Smooth muscle cell (in vitro differentiated cells): ENCODE results near the gene PRKCH. TPM values are rescaled to one million over a fixed set of nuclear protein-coding genes. Genes with fewer than 3 reads are reported as not detected.

Experiments
- DNase-seq: peaks from one replicate; lab custom pipeline; 2025; ENCODE audit not compliant: unreplicated experiment; lab: John Stamatoyannopoulos, UW
- H2AFZ ChIP-seq: fragments of 200-600 bp; sonication (generic); 2 replicates; pipeline ENCODE4 v1.6.0; 2016; ENCODE audit warnings: antibody characterized with exemption, low read depth, mild to moderate bottlenecking
- H3F3A ChIP-seq: fragments of 200-600 bp; sonication (generic); 2 replicates; pipeline ENCODE4 v1.6.0; 2017; ENCODE audit warnings: antibody characterized with exemption, low read depth
- H3K27ac ChIP-seq: fragments of 200-600 bp; sonication (generic); 2 replicates; pipeline ENCODE4 v1.5.1; 2016; ENCODE audit warnings: low read depth, mild to moderate bottlenecking
- H3K27me3 ChIP-seq: fragments of 200-600 bp; sonication (generic); 2 replicates; pipeline ENCODE4 v1.6.1; 2016; ENCODE audit warnings: low read depth, mild to moderate bottlenecking
- H3K36me3 ChIP-seq: fragments of 200-600 bp; sonication (generic); 2 replicates; pipeline ENCODE4 v1.5.1; 2016; ENCODE audit warnings: low read depth
- H3K4me1 ChIP-seq: fragments of 200-600 bp; sonication (generic); 2 replicates; pipeline ENCODE4 v1.5.1; 2016; ENCODE audit warnings: low read depth
- H3K4me2 ChIP-seq: fragments of 200-600 bp; sonication (generic); 2 replicates; pipeline ENCODE4 v1.6.0; 2016; ENCODE audit warnings: mild to moderate bottlenecking
- H3K4me3 ChIP-seq: fragments of 200-600 bp; sonication (generic); 2 replicates; pipeline ENCODE4 v1.5.1; 2016; ENCODE audit warnings: mild to moderate bottlenecking
- H3K79me2 ChIP-seq: fragments of 200-600 bp; sonication (generic); 2 replicates; pipeline ENCODE4 v1.6.0; 2016; ENCODE audit warnings: low read depth, mild to moderate bottlenecking
- H3K9ac ChIP-seq: fragments of 200-600 bp; sonication (generic); 2 replicates; pipeline ENCODE4 v1.6.0; 2016; ENCODE audit warnings: low read depth
- H3K9me3 ChIP-seq: fragments of 200-600 bp; sonication (generic); replicated peaks from 2 replicates; pipeline ENCODE4 v1.5.1; 2016; ENCODE audit warnings: low read depth
- H4K20me1 ChIP-seq: fragments of 200-600 bp; sonication (generic); 2 replicates; pipeline ENCODE4 v1.6.0; 2016; ENCODE audit warnings: low read depth
- CTCF ChIP-seq: fragments of 200-600 bp; sonication (generic); IDR thresholded peaks from 2 replicates; pipeline ENCODE4 v1.5.1; 2017; ENCODE audit warnings: borderline replicate concordance, mild to moderate bottlenecking, antibody characterized with exemption; ENCODE audit not compliant: insufficient read depth, poor library complexity, severe bottlenecking
- WGBS: methylation state at CpG from one replicate; pipeline ENCODE4 v1.1.7; 2016; ENCODE audit warnings: low lambda C conversion rate; 5-methylcytosine and 5-hydroxymethylcytosine counted together
- polyA plus RNA-seq: library from polyadenylated mRNA; unstranded; fragments of >200 nt; fragmentation: Nextera tagmentation; extraction: Ambion mirVana; gene quantifications from 2 replicates; pipeline ENCODE4 v1.2.1, GENCODE V29; 2016
- total RNA-seq: library from RNA; depleted of rRNA; stranded (reverse); fragments of >200 nt; gene quantifications from 2 replicates; pipeline ENCODE4 v1.2.3, GENCODE V29; 2014

The PRKCH gene
- total and polyA plus RNA-seq, 2 experiments from 2014 or later = 1.5 to 7.6 TPM

GRCh38 chr14:61328626-61329262 is 7.4 kb downstream of the PRKCH start:
- no peaks in the 10 kb centered on the region for H4K20me1 ChIP-seq
- H3K27ac ChIP-seq = no peak overlapping the region
- H2AFZ ChIP-seq = no peak overlapping the region
- WGBS = 77% methylated on average over 4 of the region's 4 CpGs
- H3K4me1 ChIP-seq = no peaks in the 10 kb centered on the region
- no peak overlapping the region for H3K4me2 ChIP-seq
- no peak overlapping the region for H3K4me3 ChIP-seq
- TF ChIP-seq CTCF = no peak
- DNase-seq = no peak
- no peak overlapping the region for H3K9ac ChIP-seq
- H3K36me3 ChIP-seq = no peaks in the 10 kb centered on the region
- H3K9me3 ChIP-seq = no peaks in the 10 kb centered on the region
- no peaks in the 10 kb centered on the region for H3K79me2 ChIP-seq
- no peaks in the 10 kb centered on the region for H3F3A ChIP-seq
- peaks cover 6% of the 10 kb centered on the region for H3K27me3 ChIP-seq

DNA sequence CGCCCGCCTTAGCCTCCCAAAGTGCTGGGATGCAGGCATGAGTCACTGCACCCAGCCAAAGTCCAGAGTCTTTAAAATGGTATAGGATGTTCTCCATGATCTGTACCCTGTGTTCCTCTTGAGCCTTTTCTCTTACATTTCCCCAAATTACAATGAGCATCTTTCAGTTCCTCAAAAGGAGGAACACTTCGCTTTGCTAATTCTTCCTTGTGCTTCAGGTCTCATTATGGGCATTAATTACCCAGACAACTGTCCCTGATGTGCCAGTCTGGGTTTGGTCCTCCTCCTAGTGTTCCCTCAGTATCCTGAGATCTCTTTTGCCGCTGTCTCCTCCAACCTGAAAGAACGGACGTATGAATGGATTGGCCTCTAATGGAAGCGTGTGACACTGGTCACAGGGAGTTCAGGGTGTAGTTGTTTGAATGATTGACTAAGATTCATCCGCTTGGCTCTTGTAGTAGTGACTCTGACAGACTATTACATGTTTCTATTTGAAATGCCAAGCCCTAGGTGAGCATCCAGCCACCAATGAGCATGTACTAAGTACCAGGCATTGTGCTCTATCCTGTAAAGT is 8.2 kb downstream of the PRKCH start:
- 95% methylated on average over 8 of the region's 8 CpGs for WGBS
- H3K4me1 ChIP-seq = no peaks in the 10 kb centered on the region
- no peaks in the 10 kb centered on the region for H3K9me3 ChIP-seq
- DNase-seq = no peak
- H3K79me2 ChIP-seq = no peaks in the 10 kb centered on the region
- no peak overlapping the region for H3K9ac ChIP-seq
- no peaks in the 10 kb centered on the region for H3K36me3 ChIP-seq
- no peak overlapping the region for H3K4me3 ChIP-seq
- no peaks in the 10 kb centered on the region for H3F3A ChIP-seq
- H2AFZ ChIP-seq = no peak overlapping the region
- no peaks in the 10 kb centered on the region for H3K27me3 ChIP-seq
- no peak overlapping the region for H3K27ac ChIP-seq
- no peaks in the 10 kb centered on the region for H4K20me1 ChIP-seq
- H3K4me2 ChIP-seq = no peak overlapping the region
- TF ChIP-seq CTCF = no peak

- H3K9ac ChIP-seq = no peak overlapping the region
These were observed 9.1 kb downstream of the PRKCH start for GRCh38 chr14:61330511-61330910.

More at GRCh38 chr14:61330511-61330910, 9.1 kb downstream of the PRKCH start:
- no peaks in the 10 kb centered on the region for H3K79me2 ChIP-seq
- H3K27ac ChIP-seq = no peak overlapping the region
- H3K4me1 ChIP-seq = no peaks in the 10 kb centered on the region
- H3K9me3 ChIP-seq = no peaks in the 10 kb centered on the region
- WGBS = 100% methylated on average over 1 of the region's 1 CpG
- no peak overlapping the region for H3K4me3 ChIP-seq
- H3K36me3 ChIP-seq = no peaks in the 10 kb centered on the region
- TF ChIP-seq CTCF = no peak
- no peaks in the 10 kb centered on the region for H3K27me3 ChIP-seq
- no peaks in the 10 kb centered on the region for H3F3A ChIP-seq
- no peak overlapping the region for H3K4me2 ChIP-seq
- no peak for DNase-seq
- no peak overlapping the region for H2AFZ ChIP-seq
- no peaks in the 10 kb centered on the region for H4K20me1 ChIP-seq
